Right cardiac atrium (tissue), 5 donors: Measurements from ENCODE around the gene NCOR2. TPM values are rescaled to one million over a fixed set of nuclear protein-coding genes. Genes with fewer than 3 reads are reported as not detected.

Source experiments
- ATAC-seq, 2 donors: fragments of 200-7000 bp; cut with Tn5 transposase; one replicate each; pipeline versions ENCODE4 v1.8.0 to v1.9.1; 2020; ENCODE audit warnings: moderate library complexity in 2 of 2, mild to moderate bottlenecking in 1 of 2
- DNase-seq, 3 donors: peaks; one replicate each; pipeline ENCODE4 v3.0.0-alpha.2; 2020
- H3K27ac ChIP-seq: one replicate; pipeline ENCODE4 v1.5.1; 2013; ENCODE audit warnings: mild to moderate bottlenecking, low read length, control low read depth, moderate library complexity
- H3K27me3 ChIP-seq: one replicate; pipeline ENCODE4 v1.6.1; 2013; ENCODE audit not compliant: control insufficient read depth, insufficient read depth
- H3K4me1 ChIP-seq: one replicate; pipeline ENCODE4 v1.6.1; 2013; ENCODE audit warnings: low read length; ENCODE audit not compliant: control insufficient read depth, insufficient read depth
- H3K4me3 ChIP-seq: one replicate; pipeline ENCODE4 v1.5.1; 2013; ENCODE audit warnings: low read length, control low read depth
- H3K9me3 ChIP-seq: one replicate; pipeline ENCODE4 v1.6.1; 2013; ENCODE audit warnings: low read length; ENCODE audit not compliant: control insufficient read depth
- WGBS: extraction: QIAGEN DNeasy Blood & Tissue Kit; methylation state at CpG from one replicate; pipeline ENCODE4 v1.1.7; 2013; 5-methylcytosine and 5-hydroxymethylcytosine counted together
- intact Hi-C, 4 donors: fragments of 100-400 bp; cut with DNase I; formaldehyde crosslinking; loops; one replicate each; pipeline versions ENCODE4 v1.11.0 to v1.14.0; 2022 to 2023
- polyA plus RNA-seq: library from polyadenylated mRNA; stranded (reverse); fragments of 200-250 nt; gene quantifications from one replicate; pipeline ENCODE4 v1.2.3, GENCODE V29; 2013
- total RNA-seq, 4 donors: library from RNA; stranded (reverse); fragmentation: NEBNext Ultra II Directional; extraction: Animal tissue kit (Norgen Biotek cat#: 25700); gene quantifications; one replicate each; pipeline ENCODE4 v1.2.1, GENCODE V29; 2021
- donor health status: healthy with polysubstance abuse.
- donor health status: DM: no; HTN: yes; CAD: no.
- donor health status: DM: no; HTN: no; CAD: no.
- donor health status: DM: no; HTN: yes; CAD: no; lungs with severe emphysema.
- donor health status: DM: yes; HTN: yes; CAD: no.

Gene NCOR2
- total and polyA plus RNA-seq, 5 donors, result 66.4 to 166 (median 140) TPM

DNA sequence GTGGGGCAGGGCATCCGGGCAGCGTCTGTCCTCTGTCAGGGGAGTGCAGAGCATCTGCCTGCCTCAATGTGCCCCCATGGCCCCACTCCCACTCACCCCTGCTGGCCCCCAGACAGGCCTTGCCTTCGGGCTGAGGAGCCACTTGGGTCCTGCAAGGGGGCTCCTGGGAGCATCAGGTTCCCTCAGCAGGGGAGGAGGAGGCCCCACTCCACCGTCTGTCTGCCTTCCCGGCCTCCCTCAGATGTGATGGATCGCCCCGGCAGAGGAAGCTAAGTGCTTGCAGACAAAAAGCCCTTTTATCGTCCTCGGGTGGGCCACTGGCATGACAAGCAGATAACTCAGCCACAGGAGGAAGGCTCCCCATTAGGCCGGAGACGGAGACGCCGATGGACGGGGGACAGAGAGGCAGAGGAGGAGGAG is 35.1 kb downstream of the NCOR2 start:
- Histone ChIP-seq H3K4me1 (peaks cover 20% of the 10 kb centered on the region), H3K4me3 (no peak overlapping the region), H3K27me3 (no peaks in the 10 kb centered on the region), H3K27ac (no peak overlapping the region), H3K9me3 (no peaks in the 10 kb centered on the region)
- ATAC-seq (no peak), DNase-seq (no peak)
- WGBS, result 51% methylated on average over 14 of the region's 14 CpGs
- intact Hi-C loops, result no loop called here

- Histone ChIP-seq H3K4me1 (peaks cover 18% of the 10 kb centered on the region), H3K27ac (no peak overlapping the region), H3K27me3 (no peaks in the 10 kb centered on the region), H3K4me3 (no peak overlapping the region), H3K9me3 (no peaks in the 10 kb centered on the region)
- no peak for DNase-seq
- intact Hi-C loops, result no loop called here
- WGBS, result 91% methylated on average over 11 of the region's 11 CpGs
- no peak for ATAC-seq
These were observed 35.5 kb downstream of the NCOR2 start for GRCh38 chr12:124531906-124532305.

- peaks cover 18% of the 10 kb centered on the region for H3K4me1 ChIP-seq
- DNase-seq (peak in 1 of 3 donors; percentile 77), ATAC-seq (peak; percentile 52 to 58)
- H3K27ac ChIP-seq, result peak overlapping the region; percentile 29
- H3K9me3 ChIP-seq, result no peaks in the 10 kb centered on the region
- H3K4me3 ChIP-seq, result no peak overlapping the region
- intact Hi-C loops, result no loop called here
- H3K27me3 ChIP-seq, result no peaks in the 10 kb centered on the region
- 42% methylated on average over 14 of the region's 14 CpGs for WGBS
These were observed 36.1 kb downstream of the NCOR2 start for GRCh38 chr12:124531281-124531745.

GRCh38 chr12:124530637-124531263 is 36.7 kb downstream of the NCOR2 start:
- Histone ChIP-seq H3K27me3 (no peaks in the 10 kb centered on the region), H3K4me1 (peaks cover 18% of the 10 kb centered on the region), H3K4me3 (no peak overlapping the region), H3K9me3 (no peaks in the 10 kb centered on the region), H3K27ac (no peak overlapping the region)
- intact Hi-C loops, result no loop called here
- ATAC-seq, result peak; percentile 2 to 13
- 56% methylated on average over 9 of the region's 9 CpGs for WGBS
- no peak for DNase-seq

GRCh38 chr12:124529565-124530276 is 37.7 kb downstream of the NCOR2 start:
- Histone ChIP-seq H3K4me1 (peaks cover 18% of the 10 kb centered on the region), H3K27ac (no peak overlapping the region), H3K9me3 (no peaks in the 10 kb centered on the region), H3K4me3 (no peak overlapping the region), H3K27me3 (no peaks in the 10 kb centered on the region)
- DNase-seq (no peak), ATAC-seq (no peak)
- intact Hi-C loops, result loop anchor here in 2 of 4 donors (5.0 kb wide), 1 partner anchor 33 kb away; no protein-coding TSS in a partner anchor
- 89% methylated on average over 6 of the region's 6 CpGs for WGBS

DNA sequence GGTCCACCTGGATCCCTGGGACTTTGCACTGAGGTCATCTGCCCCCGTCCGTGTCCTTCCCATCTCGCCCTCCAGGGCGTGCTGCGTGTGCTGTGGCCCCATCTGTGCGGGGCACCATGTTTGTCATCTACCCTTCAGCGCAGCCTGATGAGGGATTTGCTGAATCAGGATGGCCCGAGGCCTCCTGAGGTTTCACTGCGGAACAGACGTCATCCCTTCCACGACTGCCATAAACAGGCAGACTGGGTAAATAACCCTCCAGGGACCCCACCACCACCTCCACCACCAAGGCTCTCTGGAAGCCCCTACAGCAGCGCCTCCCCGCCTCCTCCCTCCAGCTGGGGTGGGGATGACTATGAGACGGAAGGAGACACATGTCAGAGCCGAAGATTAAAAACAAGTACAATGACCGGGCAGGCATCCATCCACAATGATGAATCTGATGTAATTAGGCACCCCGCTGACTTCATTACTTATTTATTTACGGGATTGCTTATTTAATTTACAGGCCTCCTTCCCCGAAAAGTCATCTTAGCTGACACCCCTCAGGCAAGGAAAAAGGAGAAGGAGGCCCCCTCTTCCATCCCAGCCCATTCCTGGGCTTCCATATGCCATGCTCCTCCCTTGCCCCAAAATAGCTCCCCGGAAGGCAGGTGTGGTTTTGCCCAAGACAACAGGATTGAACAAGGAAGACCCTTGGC is 39.4 kb downstream of the NCOR2 start:
- DNase-seq (peak in 1 of 3 donors; percentile 54), ATAC-seq (peak; percentile 3 to 23)
- H3K4me1 ChIP-seq, result peaks cover 18% of the 10 kb centered on the region
- intact Hi-C loops, result loop anchor here in 2 of 4 donors (5.0 kb wide), 1 partner anchor 34 kb away; no protein-coding TSS in a partner anchor
- no peak overlapping the region for H3K4me3 ChIP-seq
- H3K27me3 ChIP-seq, result no peaks in the 10 kb centered on the region
- 55% methylated on average over 20 of the region's 20 CpGs for WGBS
- H3K9me3 ChIP-seq, result no peaks in the 10 kb centered on the region
- H3K27ac ChIP-seq, result peak overlapping the region; percentile 56

- Histone ChIP-seq H3K4me3 (no peak overlapping the region), H3K27ac (no peak overlapping the region), H3K4me1 (peaks cover 17% of the 10 kb centered on the region), H3K9me3 (no peaks in the 10 kb centered on the region), H3K27me3 (no peaks in the 10 kb centered on the region)
- intact Hi-C loops, result loop anchor here in 2 of 4 donors (5.0 kb wide), 1 partner anchor 36 kb away; no protein-coding TSS in a partner anchor
- WGBS, result 88% methylated on average over 13 of the region's 13 CpGs
- no peak for ATAC-seq
- DNase-seq, result no peak
These were observed 41.3 kb downstream of the NCOR2 start for GRCh38 chr12:124525927-124526692.

GRCh38 chr12:124525455-124525854 is 42.0 kb downstream of the NCOR2 start:
- DNase-seq (no peak), ATAC-seq (peak in 1 of 2 donors; percentile 31)
- H3K4me3 ChIP-seq, result no peak overlapping the region
- no peaks in the 10 kb centered on the region for H3K27me3 ChIP-seq
- no peak overlapping the region for H3K27ac ChIP-seq
- WGBS, result 68% methylated on average over 14 of the region's 14 CpGs
- peaks cover 13% of the 10 kb centered on the region for H3K4me1 ChIP-seq
- intact Hi-C loops, result loop anchor here in 2 of 4 donors (5.0 kb wide), 1 partner anchor 37 kb away; no protein-coding TSS in a partner anchor
- H3K9me3 ChIP-seq, result no peaks in the 10 kb centered on the region

GRCh38 chr12:124524231-124524925 is 43.0 kb downstream of the NCOR2 start:
- no peaks in the 10 kb centered on the region for H3K27me3 ChIP-seq
- ATAC-seq, result no peak
- intact Hi-C loops, result no loop called here
- 83% methylated on average over 13 of the region's 13 CpGs for WGBS
- no peak for DNase-seq
- H3K4me1 ChIP-seq, result peaks cover 23% of the 10 kb centered on the region
- H3K9me3 ChIP-seq, result no peaks in the 10 kb centered on the region
- H3K4me3 ChIP-seq, result no peak overlapping the region
- no peak overlapping the region for H3K27ac ChIP-seq

GRCh38 chr12:124523071-124523470 is 44.3 kb downstream of the NCOR2 start:
- intact Hi-C loops, result no loop called here
- Histone ChIP-seq H3K4me3 (no peak overlapping the region), H3K9me3 (no peaks in the 10 kb centered on the region), H3K4me1 (peaks cover 22% of the 10 kb centered on the region), H3K27ac (no peak overlapping the region), H3K27me3 (no peaks in the 10 kb centered on the region)
- WGBS, result 50% methylated on average over 12 of the region's 12 CpGs
- DNase-seq (peak in 2 of 3 donors; percentile 58 to 69), ATAC-seq (no peak)
